Neural progenitor cell (in vitro differentiated cells): ENCODE measurements around the gene NOP14. TPM values are rescaled to one million over a fixed set of nuclear protein-coding genes. Genes with fewer than 3 reads are reported as not detected.

Experiments
- DNase-seq: peaks from one replicate; pipeline ENCODE4 v3.0.0-alpha.2; 2016; ENCODE audit warnings: low spot score
- H2AFZ ChIP-seq: fragments of 200-600 bp; sonication (generic); replicated peaks from 2 replicates; pipeline ENCODE4 v1.6.1; 2016; ENCODE audit warnings: antibody characterized with exemption
- H3F3A ChIP-seq: fragments of 200-600 bp; sonication (generic); 2 replicates; pipeline ENCODE4 v1.6.1; 2016; ENCODE audit warnings: antibody characterized with exemption, low read depth
- H3K27ac ChIP-seq: fragments of 200-600 bp; sonication (generic); 2 replicates; pipeline ENCODE4 v1.5.1; 2016; ENCODE audit warnings: mild to moderate bottlenecking
- H3K27me3 ChIP-seq: fragments of 200-600 bp; sonication (generic); 2 replicates; pipeline ENCODE4 v1.6.1; 2016; ENCODE audit warnings: mild to moderate bottlenecking, moderate library complexity
- H3K36me3 ChIP-seq: fragments of 200-600 bp; sonication (generic); 2 replicates; pipeline ENCODE4 v1.5.1; 2016
- H3K4me1 ChIP-seq: fragments of 200-600 bp; sonication (generic); 2 replicates; pipeline ENCODE4 v1.6.1; 2016; ENCODE audit warnings: mixed run types
- H3K4me2 ChIP-seq: fragments of 200-600 bp; sonication (generic); 2 replicates; pipeline ENCODE4 v1.6.1; 2016
- H3K4me3 ChIP-seq: fragments of 200-600 bp; sonication (generic); 2 replicates; pipeline ENCODE4 v1.5.1; 2016
- H3K79me2 ChIP-seq: fragments of 200-600 bp; sonication (generic); 2 replicates; pipeline ENCODE4 v1.6.1; 2016; ENCODE audit warnings: low read depth
- H3K9ac ChIP-seq: fragments of 200-600 bp; sonication (generic); 2 replicates; pipeline ENCODE4 v1.6.1; 2016
- H3K9me3 ChIP-seq: fragments of 200-600 bp; sonication (generic); 2 replicates; pipeline ENCODE4 v1.5.1; 2016; ENCODE audit warnings: low read depth
- H4K20me1 ChIP-seq: fragments of 200-600 bp; sonication (generic); 2 replicates; pipeline ENCODE4 v1.6.1; 2016; ENCODE audit warnings: low read depth
- H3K27ac Mint-ChIP-seq: 3 replicates; pipeline ENCODE4 v1.8.0; 2021; ENCODE audit warnings: mixed read lengths
- H3K27me3 Mint-ChIP-seq: 2 replicates; pipeline ENCODE4 v1.8.0; 2022; ENCODE audit warnings: low read depth, mild to moderate bottlenecking, inconsistent platforms, moderate library complexity, mixed read lengths; ENCODE audit not compliant: insufficient read depth
- H3K36me3 Mint-ChIP-seq: 3 replicates; pipeline ENCODE4 v1.8.0; 2021; ENCODE audit warnings: mixed read lengths
- H3K4me1 Mint-ChIP-seq: 3 replicates; pipeline ENCODE4 v1.8.0; 2021; ENCODE audit warnings: mixed read lengths
- H3K4me3 Mint-ChIP-seq: 3 replicates; pipeline ENCODE4 v1.8.0; 2021; ENCODE audit warnings: mild to moderate bottlenecking, moderate library complexity, mixed read lengths
- H3K9me3 Mint-ChIP-seq: 3 replicates; pipeline ENCODE4 v1.8.0; 2020; ENCODE audit warnings: mixed read lengths
- EZH2 ChIP-seq: fragments of 200-600 bp; sonication (generic); IDR thresholded peaks from 2 replicates; pipeline ENCODE4 v1.6.1; 2017; ENCODE audit warnings: antibody characterized with exemption, mild to moderate bottlenecking, moderate library complexity
- EZH2phosphoT487 ChIP-seq: fragments of 200-600 bp; sonication (generic); IDR thresholded peaks from 2 replicates; pipeline ENCODE4 v1.6.1; 2017; ENCODE audit warnings: antibody characterized with exemption
- total RNA-seq: library from RNA; depleted of rRNA; stranded (reverse); fragments of >200 nt; gene quantifications from 2 replicates; pipeline ENCODE4 v1.2.3, GENCODE V29; 2015; ENCODE audit warnings: low replicate concordance
- TF ChIP-seq, protein P1 (sequence below): fragments of 200-600 bp; sonication (generic); IDR thresholded peaks from 2 replicates; pipeline ENCODE4 v1.5.1; 2017; ENCODE audit warnings: antibody characterized with exemption, mild to moderate bottlenecking

The NOP14 gene
- total RNA-seq, 1 donor from 2014 or later, result 16.8 TPM

DNA sequence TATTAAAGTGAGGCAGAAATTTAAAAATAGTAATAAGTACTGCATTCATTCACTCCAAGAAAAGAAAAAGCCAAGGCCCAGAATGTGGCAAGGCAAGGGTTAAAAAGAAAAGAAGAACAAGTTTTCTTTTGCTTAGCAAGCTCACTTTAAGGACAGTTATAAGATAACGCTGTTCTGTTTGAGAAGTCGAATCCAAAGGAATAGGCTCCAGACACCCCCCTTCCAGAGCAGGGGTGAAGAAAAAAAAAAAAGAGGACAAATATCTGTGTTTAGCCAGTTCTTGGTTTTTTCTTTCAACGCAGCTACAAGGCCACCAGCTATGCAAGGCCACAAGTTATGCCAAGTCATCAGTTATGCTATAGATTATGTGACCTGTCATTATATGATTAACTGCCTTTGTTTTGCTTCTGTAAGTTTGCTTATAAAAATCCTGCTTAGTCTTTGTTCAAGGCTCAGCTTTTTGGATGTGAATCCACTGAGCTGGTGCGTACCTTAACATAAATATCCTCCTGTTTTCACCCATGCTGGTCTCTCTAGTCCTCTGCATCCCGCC is 1.6 kb upstream of the NOP14 start:
- H3K4me3 Mint-ChIP-seq, result peak overlapping the region; percentile 94
- no peak overlapping the region for H3K27ac Mint-ChIP-seq
- H3K9me3 Mint-ChIP-seq, result no peaks in the 10 kb centered on the region
- Histone ChIP-seq H3K27me3 (peaks cover 11% of the 10 kb centered on the region), H3K4me3 (peak overlapping the region; percentile 89), H4K20me1 (peaks cover 21% of the 10 kb centered on the region), H3K9me3 (no peaks in the 10 kb centered on the region), H3K4me2 (peak overlapping the region; percentile 90), H3K79me2 (peaks cover 25% of the 10 kb centered on the region), H3K27ac (no peak overlapping the region), H3K9ac (no peak overlapping the region), H2AFZ (no peak overlapping the region), H3F3A (peaks cover 30% of the 10 kb centered on the region), H3K4me1 (peaks cover 6% of the 10 kb centered on the region), H3K36me3 (no peaks in the 10 kb centered on the region)
- H3K27me3 Mint-ChIP-seq, result peaks cover 4% of the 10 kb centered on the region
- TF ChIP-seq, protein P1, sequence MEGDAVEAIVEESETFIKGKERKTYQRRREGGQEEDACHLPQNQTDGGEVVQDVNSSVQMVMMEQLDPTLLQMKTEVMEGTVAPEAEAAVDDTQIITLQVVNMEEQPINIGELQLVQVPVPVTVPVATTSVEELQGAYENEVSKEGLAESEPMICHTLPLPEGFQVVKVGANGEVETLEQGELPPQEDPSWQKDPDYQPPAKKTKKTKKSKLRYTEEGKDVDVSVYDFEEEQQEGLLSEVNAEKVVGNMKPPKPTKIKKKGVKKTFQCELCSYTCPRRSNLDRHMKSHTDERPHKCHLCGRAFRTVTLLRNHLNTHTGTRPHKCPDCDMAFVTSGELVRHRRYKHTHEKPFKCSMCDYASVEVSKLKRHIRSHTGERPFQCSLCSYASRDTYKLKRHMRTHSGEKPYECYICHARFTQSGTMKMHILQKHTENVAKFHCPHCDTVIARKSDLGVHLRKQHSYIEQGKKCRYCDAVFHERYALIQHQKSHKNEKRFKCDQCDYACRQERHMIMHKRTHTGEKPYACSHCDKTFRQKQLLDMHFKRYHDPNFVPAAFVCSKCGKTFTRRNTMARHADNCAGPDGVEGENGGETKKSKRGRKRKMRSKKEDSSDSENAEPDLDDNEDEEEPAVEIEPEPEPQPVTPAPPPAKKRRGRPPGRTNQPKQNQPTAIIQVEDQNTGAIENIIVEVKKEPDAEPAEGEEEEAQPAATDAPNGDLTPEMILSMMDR, result no peak
- TF ChIP-seq EZH2 (no peak), EZH2phosphoT487 (no peak)
- H3K36me3 Mint-ChIP-seq, result no peaks in the 10 kb centered on the region
- DNase-seq, result no peak
- peaks cover 20% of the 10 kb centered on the region for H3K4me1 Mint-ChIP-seq

DNA sequence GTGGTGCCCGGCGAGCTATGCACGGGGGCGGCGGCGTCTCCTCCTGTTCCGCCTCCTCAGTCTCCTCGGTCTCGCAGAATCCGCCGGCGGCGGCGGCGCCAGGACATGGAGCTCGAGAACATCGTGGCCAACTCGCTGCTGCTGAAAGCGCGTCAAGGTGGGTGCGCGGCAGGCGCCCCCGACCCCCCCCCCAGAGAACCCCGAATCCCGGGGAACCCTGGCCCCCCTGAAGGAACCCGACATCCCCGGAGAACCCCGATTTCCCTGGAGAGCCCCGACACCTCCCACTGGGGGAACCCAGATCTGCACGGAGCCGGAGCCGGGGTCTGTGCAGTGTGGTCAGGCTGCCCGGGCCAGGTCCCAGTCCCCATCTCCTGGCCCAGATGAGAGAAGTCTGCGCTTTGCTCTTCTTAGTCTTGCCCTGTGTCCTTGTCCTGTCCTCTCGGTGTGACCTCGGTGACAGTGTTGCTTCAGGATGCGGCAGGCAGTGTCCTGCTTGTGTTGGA is 813 bp upstream of the NOP14 start:
- peak; percentile 19 for DNase-seq
- Mint-ChIP-seq H3K27ac (no peak overlapping the region), H3K4me1 (peaks cover 20% of the 10 kb centered on the region), H3K36me3 (peaks cover 4% of the 10 kb centered on the region), H3K27me3 (peaks cover 4% of the 10 kb centered on the region), H3K9me3 (no peaks in the 10 kb centered on the region), H3K4me3 (peak overlapping the region; percentile 94)
- peak; percentile 35 for TF ChIP-seq EZH2
- TF ChIP-seq, protein P1, result no peak
- peak; percentile 15 for TF ChIP-seq EZH2phosphoT487
- peaks cover 30% of the 10 kb centered on the region for H3K79me2 ChIP-seq
- peak overlapping the region; percentile 90 for H3K4me2 ChIP-seq
- H4K20me1 ChIP-seq, result peaks cover 24% of the 10 kb centered on the region
- H3K9me3 ChIP-seq, result no peaks in the 10 kb centered on the region
- H3F3A ChIP-seq, result peaks cover 33% of the 10 kb centered on the region
- no peak overlapping the region for H3K9ac ChIP-seq
- H3K27ac ChIP-seq, result no peak overlapping the region
- H3K27me3 ChIP-seq, result peaks cover 11% of the 10 kb centered on the region
- peak overlapping the region; percentile 97 for H2AFZ ChIP-seq
- H3K4me3 ChIP-seq, result peak overlapping the region; percentile 89
- no peaks in the 10 kb centered on the region for H3K36me3 ChIP-seq
- H3K4me1 ChIP-seq, result peaks cover 6% of the 10 kb centered on the region

DNA sequence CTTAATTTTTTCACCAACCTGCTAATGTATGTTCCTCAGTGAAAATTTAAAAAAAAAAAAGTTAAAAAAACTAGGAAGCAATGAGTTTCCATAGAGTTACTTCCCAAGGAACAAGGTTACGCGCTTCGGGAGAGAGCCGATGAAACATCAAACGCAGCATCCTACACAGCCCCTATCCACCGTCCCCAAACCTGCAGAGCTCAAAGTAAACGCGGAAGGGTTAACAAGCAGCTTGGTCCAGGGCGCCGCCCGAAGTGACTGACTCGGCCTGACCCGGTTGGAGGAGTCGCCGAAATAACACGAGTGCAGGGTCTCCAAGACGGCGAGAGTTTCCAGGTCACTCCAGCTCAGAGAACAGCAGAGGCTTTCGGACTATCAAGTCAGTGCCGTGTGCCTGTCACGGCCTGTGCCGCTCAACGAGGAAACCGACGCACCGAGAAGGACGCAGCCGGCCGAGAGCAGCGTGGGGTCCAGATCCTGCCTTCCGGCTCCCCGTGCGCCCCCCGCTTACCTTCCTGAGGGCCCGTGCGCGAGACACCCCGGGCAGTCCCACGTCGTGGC is 512 bp downstream of the NOP14 start:
- Histone ChIP-seq H3K27me3 (peaks cover 11% of the 10 kb centered on the region), H3K9ac (peak overlapping the region; percentile 33), H3K4me3 (peak overlapping the region; percentile 89), H3K4me1 (peaks cover 6% of the 10 kb centered on the region), H2AFZ (peak overlapping the region; percentile 60), H4K20me1 (peaks cover 24% of the 10 kb centered on the region), H3K9me3 (no peaks in the 10 kb centered on the region), H3K79me2 (peaks cover 39% of the 10 kb centered on the region), H3F3A (peaks cover 33% of the 10 kb centered on the region), H3K4me2 (peak overlapping the region; percentile 87), H3K36me3 (no peaks in the 10 kb centered on the region), H3K27ac (no peak overlapping the region)
- Mint-ChIP-seq H3K27ac (peak overlapping the region; percentile 72), H3K36me3 (peaks cover 13% of the 10 kb centered on the region), H3K4me3 (peak overlapping the region; percentile 94), H3K9me3 (no peaks in the 10 kb centered on the region), H3K4me1 (peaks cover 25% of the 10 kb centered on the region), H3K27me3 (peaks cover 4% of the 10 kb centered on the region)
- DNase-seq, result peak; percentile 82
- TF ChIP-seq, protein P1, result no peak
- TF ChIP-seq EZH2phosphoT487 (no peak), EZH2 (no peak)
